GM19023 (cell line): ENCODE measurements around the gene MGAT3.

Experiments used
- ATAC-seq: cut with Tn5 transposase; IDR thresholded peaks from one replicate; pipeline ENCODE4 v1.9.1; 2021; ENCODE audit warnings: mild to moderate bottlenecking, moderate library complexity; ENCODE audit not compliant: unreplicated experiment

Gene MGAT3

DNA sequence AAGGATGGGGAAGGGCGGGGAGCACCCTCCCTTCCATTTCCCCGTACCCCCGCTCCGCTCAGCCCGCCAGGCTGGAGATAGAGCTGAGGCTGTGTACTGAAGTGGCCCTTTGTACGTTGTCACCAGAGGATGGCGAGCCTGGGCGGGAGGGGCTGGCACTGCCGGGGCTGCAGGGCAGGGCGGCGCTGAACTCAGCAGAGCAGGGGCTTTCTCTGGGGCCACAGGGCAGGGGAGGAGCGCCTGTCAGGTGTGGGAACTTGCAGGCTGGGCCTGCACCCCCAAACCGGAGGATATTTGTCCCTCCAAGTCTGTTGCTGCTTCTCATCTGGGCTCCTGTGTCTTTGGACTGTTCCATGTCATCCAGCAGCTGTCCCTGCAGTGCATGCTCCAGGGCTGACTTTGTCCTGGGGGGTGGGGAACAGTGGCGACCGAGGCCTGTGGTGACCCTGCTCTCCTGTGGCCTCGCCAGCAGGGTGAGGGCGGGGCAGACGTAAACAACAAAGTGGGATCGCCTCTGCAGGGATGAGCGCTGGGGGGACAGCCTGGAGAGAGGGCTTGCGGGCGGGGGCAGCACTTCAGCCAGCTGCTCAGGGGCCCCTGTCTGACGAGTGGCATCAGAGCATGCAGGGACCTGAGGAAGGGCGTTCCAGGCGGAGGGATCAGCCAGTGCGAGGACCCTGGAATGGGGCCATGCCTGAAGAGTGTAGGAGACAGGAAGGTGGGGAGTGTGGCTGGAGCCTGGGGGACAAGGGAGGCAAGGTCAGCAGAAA lies 13.1 kb downstream of the MGAT3 start:
- ATAC-seq, result no peak

DNA sequence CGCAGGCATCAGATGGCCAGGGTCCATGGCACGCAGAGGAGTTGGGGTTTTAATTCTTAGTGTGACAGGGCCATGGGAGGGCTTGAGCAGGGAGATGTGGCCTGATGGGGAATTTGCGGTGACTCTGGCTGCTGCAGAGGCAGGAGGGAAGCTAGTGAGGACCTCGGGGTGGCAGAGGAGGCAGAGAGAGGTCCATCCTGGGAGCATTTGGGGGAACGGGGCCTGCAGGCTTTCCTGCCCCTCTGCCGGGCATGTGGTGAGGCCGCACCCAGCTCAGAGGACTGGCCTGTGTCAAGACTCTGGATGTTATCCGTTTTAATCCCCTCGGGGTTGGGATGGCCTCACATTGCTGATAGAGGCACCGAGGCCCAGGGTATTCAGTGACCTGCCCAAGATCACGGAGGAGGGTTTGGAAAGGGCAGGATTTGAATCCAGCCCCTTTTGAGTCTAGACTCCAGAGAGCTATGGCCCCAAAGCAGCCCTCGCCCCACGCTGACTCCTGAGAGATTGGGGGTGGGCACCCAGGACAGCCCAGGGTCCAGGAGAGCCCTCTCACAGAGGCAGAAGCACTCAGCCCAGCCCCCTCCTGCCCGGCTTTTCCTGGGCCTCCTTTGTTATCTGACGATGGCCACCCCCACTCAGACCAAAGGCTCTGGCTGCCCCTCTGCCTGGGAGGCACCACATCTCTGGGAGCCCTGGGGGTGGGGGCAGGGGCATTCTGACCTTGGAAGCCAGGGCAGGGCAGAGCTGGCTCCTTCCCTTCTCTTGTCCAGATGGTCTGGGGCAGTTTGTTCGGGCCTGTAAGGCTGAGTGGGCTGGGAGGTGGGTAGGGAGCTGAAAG lies 13.9 kb downstream of the MGAT3 start:
- no peak for ATAC-seq

DNA sequence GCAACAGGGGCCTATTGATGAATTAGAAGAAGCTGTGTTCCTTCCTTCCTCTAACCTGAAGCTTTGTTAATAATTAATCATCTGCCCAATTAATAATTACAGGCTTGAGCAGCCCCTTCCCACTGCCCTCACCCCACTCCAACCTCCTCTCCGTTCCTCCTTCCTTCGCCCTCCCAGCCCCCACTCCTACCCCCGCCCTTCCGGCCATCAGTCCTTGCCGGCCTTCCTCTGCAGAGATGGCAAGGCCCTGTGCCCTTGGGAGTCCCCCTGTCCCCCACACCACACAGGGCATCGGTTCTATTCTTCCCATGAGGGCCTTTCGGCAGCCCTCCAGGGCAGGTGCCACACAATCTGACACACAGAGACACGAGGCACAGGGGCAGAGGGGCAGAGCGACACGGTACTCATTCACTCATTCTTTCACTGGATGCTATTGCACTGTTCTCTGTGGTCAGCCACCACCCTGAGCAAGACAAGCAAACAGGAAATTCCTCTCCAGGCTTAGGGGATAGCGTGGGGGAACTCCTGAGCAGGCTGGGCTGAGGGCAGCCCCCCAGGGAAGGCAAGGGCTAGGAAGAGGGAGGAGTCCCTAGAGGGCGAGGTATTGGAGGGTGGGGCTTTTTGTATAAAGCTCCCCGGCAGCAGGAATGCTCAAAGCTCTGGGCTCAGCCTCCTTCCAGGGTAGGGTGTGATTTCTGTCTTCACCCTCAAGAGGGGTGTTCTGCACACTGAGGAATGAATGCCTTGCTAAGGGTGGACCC lies 14.7 kb downstream of the MGAT3 start:
- ATAC-seq, result no peak

DNA sequence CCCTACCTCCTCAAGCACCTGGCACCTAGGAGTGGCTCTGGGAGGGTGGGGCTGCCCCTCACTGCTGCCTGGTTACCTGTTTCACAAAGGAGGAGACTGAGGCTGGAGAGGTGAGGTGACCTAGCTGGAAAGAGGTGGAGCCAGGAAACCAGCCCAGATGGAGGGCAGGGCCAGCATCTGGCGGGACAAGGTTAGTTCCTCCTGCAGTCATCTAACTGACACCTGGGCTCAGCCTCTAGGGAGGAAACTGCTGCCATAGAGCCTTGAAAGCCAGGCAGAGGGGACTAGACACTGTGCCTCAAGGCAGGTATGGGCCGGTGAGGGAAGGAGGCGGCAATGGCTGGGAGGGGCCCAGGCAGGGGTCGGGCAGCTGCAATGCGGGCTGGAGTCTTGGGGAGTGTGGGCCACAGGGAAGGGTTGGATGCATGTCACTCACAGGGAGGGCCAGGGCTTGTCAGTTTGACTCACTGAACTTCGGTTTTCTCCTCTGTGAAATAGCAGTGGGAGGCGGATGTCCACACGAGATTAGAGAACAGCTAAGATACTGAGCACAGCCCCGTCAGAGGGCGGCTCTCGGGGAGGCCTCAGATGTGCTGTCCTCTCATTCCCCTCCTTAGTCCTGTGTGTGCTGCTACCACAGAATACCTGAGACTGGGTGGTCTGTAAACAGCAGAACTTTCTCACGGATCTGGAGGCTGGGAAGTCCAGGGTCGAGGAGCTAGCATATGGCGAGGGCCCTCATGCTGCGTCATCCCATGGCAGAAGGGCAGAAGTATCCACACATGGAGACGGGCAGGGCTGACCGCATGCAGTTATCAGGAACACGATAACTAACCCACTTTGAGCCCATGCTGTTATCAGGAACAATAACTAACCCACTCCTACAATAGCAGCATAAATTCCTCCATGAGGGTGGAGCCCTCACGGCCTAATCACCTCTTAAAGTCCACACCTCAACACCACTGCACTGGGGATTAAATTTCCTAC lies 16.1 kb downstream of the MGAT3 start:
- ATAC-seq, result no peak

DNA sequence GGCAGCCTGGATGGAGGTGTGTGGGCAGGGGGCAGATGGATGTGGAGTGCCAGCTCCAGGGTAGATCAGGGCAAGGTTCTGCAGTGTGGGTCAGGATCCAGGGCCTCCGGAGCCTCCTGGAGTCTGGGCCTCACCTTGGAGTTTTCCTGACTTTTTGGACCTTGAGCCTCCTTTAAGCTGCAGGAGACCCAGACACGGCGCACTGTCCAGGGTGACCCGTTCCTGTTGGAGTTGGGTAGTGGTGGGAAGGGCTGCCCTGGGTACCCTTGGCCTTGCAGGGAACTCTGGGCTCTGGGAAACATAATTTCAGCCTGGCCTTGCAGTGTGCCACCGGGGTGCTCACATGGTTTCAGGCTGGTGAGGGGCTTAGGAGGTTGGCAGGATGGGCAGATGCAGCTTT lies 17.0 kb downstream of the MGAT3 start:
- no peak for ATAC-seq

DNA sequence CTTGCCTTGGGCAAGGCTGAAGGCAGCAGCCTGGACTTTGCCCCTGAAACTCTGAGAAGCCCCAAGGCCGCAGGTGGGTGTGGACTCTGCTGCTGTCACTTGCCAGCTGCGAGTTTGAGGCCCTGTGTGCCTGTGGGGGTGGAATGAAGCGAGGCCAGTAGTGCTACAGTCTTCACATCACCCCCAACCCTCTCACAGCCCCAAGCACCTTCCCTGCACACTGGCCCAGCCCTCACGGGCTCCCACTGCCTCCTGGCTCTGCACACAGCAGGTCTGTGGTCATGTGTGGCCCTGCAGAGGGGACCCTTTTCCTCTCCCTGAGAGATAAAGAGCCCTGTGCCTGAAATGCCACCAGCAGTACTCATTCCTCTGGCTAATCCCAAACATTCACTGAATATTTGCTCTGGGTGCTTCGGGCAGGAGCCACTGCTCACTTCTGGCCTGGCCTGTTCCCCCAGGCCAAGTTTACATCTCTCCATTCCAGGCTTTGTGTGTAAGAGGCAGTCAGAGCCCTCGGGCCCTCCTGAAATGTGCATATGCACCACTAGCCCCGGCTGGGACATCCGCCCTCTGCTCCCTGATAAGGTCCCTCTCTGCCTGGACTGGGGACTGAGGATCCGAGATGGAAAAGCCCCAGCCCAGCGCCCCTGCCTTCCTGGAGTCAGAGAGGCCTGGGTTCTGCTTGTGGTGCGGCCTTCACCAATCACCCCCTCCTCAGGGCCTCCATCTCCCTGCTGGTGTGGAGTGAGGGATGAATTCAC lies 17.7 kb downstream of the MGAT3 start:
- ATAC-seq, result no peak

DNA sequence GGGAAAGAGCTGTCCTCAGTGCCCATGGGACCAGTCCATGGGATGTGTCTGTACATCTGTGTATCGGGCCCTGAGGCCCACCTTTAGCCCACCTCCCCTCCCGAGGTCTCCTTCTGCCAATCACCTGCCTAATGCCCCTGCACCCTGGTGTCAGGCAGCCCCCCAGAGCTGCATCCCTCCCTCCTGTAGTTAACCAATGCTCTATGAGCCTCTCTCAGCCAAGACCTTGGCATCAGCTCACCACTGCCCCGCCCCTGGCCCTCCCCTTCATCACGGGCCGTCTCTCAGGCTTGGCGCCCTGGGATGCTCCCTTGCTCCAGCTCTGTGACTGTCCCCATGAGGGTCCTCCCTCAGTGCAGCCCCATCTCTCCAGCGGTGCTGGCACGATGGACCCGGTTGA lies 18.5 kb downstream of the MGAT3 start:
- no peak for ATAC-seq

DNA sequence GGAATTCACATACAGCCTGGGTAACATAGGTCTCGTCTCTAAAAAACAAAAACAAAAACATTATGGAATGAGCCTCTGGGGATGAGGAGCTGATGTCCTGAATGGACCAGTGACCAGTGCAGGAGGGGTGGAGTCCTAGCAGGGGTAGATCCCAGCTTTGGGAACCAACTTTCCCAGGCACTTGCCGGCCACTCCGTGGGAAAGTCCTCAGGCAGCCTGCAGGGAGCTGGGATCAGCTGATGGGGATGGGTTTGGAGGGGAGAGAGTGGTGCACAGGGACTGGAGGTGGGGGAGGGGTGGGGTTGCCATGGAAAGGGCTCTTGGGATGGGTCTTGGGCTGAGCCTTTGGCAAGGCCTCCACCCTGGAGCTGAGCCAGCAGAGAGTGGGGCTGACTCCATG lies 19.1 kb downstream of the MGAT3 start:
- ATAC-seq, result no peak

DNA sequence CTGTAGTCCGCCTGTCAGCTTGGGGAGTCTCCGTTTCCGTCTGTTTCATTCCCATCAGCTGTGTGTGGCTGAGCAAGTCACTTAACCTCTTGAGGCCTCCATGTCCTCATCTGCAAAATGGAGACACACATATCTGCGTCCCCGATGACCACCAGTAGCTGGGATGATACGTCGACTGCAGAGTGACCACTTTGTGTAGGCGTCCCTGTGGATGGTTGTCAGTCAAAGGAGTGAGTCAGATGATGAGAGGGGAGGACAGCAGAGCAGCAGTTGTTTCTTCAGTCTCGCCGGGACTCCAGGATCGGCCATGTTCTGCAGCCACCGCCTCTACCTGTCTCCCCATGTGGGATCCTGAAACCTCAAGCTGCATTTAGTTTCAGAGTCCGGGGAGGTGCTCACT lies 19.9 kb downstream of the MGAT3 start:
- ATAC-seq, result no peak

DNA sequence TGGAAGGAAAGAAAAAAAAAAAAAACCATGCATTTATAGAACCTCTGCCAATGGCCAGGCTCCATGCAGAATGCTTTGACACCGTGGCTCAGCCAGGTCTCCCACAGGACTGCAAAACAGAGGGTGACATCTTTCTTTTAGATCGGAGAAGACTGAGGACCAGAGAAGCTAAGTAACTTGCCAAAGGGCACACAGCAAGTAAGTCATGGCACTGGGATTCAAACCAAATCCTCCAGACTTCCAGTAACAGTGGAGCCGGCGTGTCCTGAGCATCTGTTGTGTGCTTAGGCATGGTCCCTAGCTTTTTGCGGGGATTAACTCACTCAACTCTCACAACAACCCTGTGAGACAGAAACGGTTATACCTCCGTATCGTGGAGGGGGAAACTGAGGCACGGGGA lies 20.7 kb downstream of the MGAT3 start:
- ATAC-seq, result no peak

DNA sequence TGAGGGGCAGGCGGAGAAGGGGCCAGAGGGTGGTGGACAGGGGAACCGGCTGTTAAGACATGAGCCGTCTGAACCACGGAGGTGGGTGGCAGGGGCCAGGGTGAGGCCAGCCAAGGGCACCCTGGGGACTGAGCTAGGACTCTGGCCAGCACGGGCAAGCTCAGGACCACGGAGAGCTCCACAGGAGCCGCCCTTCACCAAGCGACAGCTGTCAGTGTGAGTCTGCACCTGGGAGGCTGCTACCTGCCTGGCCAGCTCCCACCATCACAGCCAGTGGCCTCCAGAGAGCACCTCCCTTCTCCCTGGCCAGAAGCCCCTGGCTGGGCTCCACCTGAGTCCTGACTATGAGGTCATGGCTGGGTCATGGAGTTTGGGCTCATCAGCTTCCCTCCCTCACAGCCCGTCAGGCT lies 21.6 kb downstream of the MGAT3 start:
- ATAC-seq, result no peak

DNA sequence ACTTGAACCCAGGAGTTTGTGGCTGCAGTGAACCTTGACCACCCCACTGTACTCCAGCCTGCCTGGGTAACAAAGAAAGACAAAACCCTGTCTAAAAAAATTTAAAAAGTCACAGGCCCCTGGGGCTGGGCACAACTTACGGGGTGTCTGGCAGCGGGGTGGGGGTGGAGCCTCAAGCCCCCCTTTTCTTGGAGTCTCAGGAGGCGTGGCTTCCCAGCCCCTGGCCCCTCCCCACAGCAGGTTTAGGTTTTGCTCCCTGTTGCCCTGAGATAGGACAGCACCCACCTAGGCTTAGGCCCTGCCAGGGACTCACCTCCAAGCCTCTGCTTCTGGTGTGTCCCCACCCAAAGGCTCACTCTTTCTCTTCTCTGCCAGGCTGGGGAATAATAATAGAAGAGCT lies 22.4 kb downstream of the MGAT3 start:
- ATAC-seq, result no peak

DNA sequence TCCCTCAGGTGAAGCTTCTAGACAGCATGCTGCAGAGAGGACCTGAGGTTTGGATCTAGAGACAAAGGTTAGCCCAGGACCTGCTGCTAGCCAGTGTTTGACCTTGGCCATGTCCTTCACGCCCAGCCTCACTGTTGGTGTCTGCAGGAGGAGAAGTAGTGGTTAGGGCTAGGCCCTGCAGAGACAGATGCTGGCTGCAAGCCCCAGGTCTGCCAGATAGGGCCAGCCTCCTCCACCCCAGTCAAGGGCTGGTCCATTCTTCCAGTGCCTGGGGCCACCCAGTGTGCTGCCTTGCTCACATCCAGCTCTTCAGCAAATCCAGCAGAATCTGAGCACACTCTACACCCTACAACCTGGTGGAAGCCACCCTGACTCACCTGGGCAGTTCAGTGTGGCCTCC lies 23.7 kb downstream of the MGAT3 start:
- ATAC-seq, result no peak

DNA sequence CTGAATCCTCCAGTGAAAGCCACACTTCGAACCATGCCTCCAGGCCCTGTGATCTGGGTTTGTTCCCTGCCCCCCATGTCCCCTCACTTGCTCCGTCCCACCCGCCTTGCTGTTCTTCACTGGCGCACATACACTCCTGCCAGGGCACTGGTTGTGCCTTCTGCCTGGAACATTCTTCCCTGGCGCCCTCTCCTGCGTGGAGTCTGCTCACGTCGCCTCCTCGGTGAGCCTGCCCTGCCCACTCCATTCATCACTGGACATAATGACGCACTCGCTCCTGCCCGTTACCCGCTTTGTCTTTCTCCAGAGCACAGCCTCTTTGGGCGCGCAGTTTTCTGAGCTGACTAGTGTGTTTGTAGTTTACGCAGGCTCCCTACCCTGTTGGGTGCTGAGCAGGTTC lies 24.2 kb downstream of the MGAT3 start:
- ATAC-seq, result no peak

DNA sequence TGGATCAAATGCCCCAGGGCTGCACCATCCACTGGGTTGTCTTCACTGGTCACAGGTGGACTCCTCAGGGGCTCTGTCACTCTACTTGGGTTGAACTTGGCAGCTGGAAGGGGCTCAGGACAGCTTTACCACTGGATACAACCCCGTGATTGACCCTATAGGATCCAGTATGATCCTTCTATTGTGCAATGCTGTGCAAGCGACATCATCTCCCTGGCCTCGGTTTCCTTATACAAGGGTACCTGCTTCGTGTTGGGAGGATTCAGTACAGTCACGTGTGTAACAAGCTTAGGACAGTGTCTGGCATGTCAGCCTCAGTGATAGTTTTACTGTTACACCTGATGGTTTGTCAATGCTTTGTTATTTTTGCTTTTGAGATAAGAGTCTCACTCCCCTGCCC lies 24.8 kb downstream of the MGAT3 start:
- ATAC-seq, result no peak

DNA sequence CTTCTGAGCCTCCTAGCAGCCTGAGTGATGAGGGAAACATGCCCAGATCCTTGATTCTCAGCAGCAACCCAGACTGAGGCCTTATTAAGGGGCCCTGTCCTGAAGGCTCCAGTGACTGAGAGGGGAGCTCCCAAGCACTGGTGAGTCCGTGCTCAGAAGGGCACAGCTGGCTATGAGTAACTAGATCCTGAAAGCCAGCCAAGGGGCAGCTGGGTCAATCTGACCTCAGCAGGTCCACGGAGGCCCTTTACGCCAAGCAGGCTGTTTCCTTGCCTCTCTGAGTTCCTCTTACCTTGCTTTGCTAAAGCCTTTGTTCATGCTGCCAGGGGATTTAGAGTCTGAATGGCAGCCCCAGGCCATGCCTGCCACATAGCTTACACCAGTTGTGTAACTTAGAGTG lies 26.0 kb downstream of the MGAT3 start:
- no peak for ATAC-seq

DNA sequence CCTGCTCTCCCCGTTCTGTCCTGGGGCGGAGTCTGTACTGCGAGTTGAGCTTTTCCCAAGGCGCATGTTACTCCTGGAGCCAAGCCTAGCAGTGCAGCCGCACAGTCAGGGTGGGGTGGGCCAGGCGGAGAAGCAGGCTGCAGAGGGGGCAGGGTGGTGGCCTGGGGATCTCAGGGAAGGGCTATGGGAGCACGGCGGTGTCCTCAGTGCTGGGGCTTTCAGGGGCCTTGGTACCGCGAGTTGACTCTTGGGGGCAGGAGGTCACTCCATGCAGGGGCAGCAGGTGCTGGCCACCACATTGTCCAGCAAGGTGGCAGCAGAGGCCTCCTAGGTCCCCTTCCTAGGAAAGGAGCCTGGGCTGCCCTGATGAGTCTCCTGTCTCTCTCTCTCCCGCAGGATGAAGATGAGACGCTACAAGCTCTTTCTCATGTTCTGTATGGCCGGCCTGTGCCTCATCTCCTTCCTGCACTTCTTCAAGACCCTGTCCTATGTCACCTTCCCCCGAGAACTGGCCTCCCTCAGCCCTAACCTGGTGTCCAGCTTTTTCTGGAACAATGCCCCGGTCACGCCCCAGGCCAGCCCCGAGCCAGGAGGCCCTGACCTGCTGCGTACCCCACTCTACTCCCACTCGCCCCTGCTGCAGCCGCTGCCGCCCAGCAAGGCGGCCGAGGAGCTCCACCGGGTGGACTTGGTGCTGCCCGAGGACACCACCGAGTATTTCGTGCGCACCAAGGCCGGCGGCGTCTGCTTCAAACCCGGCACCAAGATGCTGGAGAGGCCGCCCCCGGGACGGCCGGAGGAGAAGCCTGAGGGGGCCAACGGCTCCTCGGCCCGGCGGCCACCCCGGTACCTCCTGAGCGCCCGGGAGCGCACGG lies 30.4 kb downstream of the MGAT3 start:
- ATAC-seq, result no peak

DNA sequence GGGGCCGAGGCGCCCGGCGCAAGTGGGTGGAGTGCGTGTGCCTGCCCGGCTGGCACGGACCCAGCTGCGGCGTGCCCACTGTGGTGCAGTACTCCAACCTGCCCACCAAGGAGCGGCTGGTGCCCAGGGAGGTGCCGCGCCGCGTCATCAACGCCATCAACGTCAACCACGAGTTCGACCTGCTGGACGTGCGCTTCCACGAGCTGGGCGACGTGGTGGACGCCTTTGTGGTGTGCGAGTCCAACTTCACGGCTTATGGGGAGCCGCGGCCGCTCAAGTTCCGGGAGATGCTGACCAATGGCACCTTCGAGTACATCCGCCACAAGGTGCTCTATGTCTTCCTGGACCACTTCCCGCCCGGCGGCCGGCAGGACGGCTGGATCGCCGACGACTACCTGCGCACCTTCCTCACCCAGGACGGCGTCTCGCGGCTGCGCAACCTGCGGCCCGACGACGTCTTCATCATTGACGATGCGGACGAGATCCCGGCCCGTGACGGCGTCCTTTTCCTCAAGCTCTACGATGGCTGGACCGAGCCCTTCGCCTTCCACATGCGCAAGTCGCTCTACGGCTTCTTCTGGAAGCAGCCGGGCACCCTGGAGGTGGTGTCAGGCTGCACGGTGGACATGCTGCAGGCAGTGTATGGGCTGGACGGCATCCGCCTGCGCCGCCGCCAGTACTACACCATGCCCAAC lies 31.2 kb downstream of the MGAT3 start:
- no peak for ATAC-seq
